ENCODE results near the gene PCSK6.

Gene PCSK6

GRCh38 chr15:101464999-101465669 is 24.4 kb downstream of the PCSK6 start:
- TF ChIP-seq USF1 (IDR thresholded peaks at IDR 0.05) (no peak), EP300 (IDR thresholded peaks at IDR 0.05; ENCODE audit: borderline replicate concordance) (no peak), MAX (IDR thresholded peaks at IDR 0.05) (no peak), REST (IDR thresholded peaks at IDR 0.05; ENCODE audit: low read depth) (no peak), TEAD4 (IDR thresholded peaks at IDR 0.05) (no peak), CREB1 (IDR thresholded peaks at IDR 0.05; ENCODE audit: low read depth) (no peak), FOXM1 (IDR thresholded peaks at IDR 0.05; ENCODE audit: borderline replicate concordance, low read depth) (no peak), TAF1 (IDR thresholded peaks at IDR 0.05; ENCODE audit: low read depth) (no peak), RAD21 (IDR thresholded peaks at IDR 0.05; ENCODE audit: low read depth) (no peak), YY1 (IDR thresholded peaks at IDR 0.05; ENCODE audit: low read depth) (no peak), CEBPB (IDR thresholded peaks at IDR 0.05) (no peak), TCF12 (IDR thresholded peaks at IDR 0.05; ENCODE audit: low read depth) (no peak)

GRCh38 chr15:101464256-101464998 is 25.1 kb downstream of the PCSK6 start:
- no peak for TF ChIP-seq EP300 (IDR thresholded peaks at IDR 0.05; ENCODE audit: borderline replicate concordance)
- no peak for TF ChIP-seq YY1 (IDR thresholded peaks at IDR 0.05; ENCODE audit: low read depth)
- no peak for TF ChIP-seq FOXM1 (IDR thresholded peaks at IDR 0.05; ENCODE audit: borderline replicate concordance, low read depth)
- TF ChIP-seq EGR1 (IDR thresholded peaks at IDR 0.05): no peak
- no peak for TF ChIP-seq TCF12 (IDR thresholded peaks at IDR 0.05; ENCODE audit: low read depth)

GRCh38 chr15:101463270-101463669 is 26.2 kb downstream of the PCSK6 start:
- TF ChIP-seq RAD21 (IDR thresholded peaks at IDR 0.05; ENCODE audit: low read depth) (no peak), FOXM1 (IDR thresholded peaks at IDR 0.05; ENCODE audit: borderline replicate concordance, low read depth) (no peak), CEBPB (IDR thresholded peaks at IDR 0.05) (no peak), EP300 (IDR thresholded peaks at IDR 0.05; ENCODE audit: borderline replicate concordance) (no peak)

- TF ChIP-seq ZBTB7A (IDR thresholded peaks at IDR 0.05; ENCODE audit: low read depth) (no peak), TAF1 (IDR thresholded peaks at IDR 0.05; ENCODE audit: low read depth) (no peak), USF1 (IDR thresholded peaks at IDR 0.05) (no peak), YY1 (IDR thresholded peaks at IDR 0.05; ENCODE audit: low read depth) (no peak), TCF12 (IDR thresholded peaks at IDR 0.05; ENCODE audit: low read depth) (no peak), NFIC (IDR thresholded peaks at IDR 0.05) (no peak), TEAD4 (IDR thresholded peaks at IDR 0.05) (no peak), EP300 (IDR thresholded peaks at IDR 0.05; ENCODE audit: borderline replicate concordance) (no peak), CREB1 (IDR thresholded peaks at IDR 0.05; ENCODE audit: low read depth) (no peak), FOXM1 (IDR thresholded peaks at IDR 0.05; ENCODE audit: borderline replicate concordance, low read depth) (no peak), RAD21 (IDR thresholded peaks at IDR 0.05; ENCODE audit: low read depth) (no peak), CEBPB (IDR thresholded peaks at IDR 0.05) (no peak), MAX (IDR thresholded peaks at IDR 0.05) (no peak), EGR1 (IDR thresholded peaks at IDR 0.05) (no peak), REST (IDR thresholded peaks at IDR 0.05; ENCODE audit: low read depth) (no peak)
These were observed 28.4 kb downstream of the PCSK6 start for GRCh38 chr15:101461097-101461496.

- no peak for TF ChIP-seq MAX (IDR thresholded peaks at IDR 0.05)
- no peak for TF ChIP-seq CREB1 (IDR thresholded peaks at IDR 0.05; ENCODE audit: low read depth)
- no peak for TF ChIP-seq CEBPB (IDR thresholded peaks at IDR 0.05)
- no peak for TF ChIP-seq FOXM1 (IDR thresholded peaks at IDR 0.05; ENCODE audit: borderline replicate concordance, low read depth)
These were observed 29.8 kb downstream of the PCSK6 start for GRCh38 chr15:101459579-101460300.

Data from Ishikawa (cell line).